ENCODE data around the gene NAA30.
A peak's percentile ranks its signal among the peaks of the same experiment; 100 is the strongest.
"Not testable (repeated sequence)": the region's sequence is repeated elsewhere in the genome, so short reads cannot be mapped to it uniquely, and the experiment has no call there.

Gene NAA30

DNA sequence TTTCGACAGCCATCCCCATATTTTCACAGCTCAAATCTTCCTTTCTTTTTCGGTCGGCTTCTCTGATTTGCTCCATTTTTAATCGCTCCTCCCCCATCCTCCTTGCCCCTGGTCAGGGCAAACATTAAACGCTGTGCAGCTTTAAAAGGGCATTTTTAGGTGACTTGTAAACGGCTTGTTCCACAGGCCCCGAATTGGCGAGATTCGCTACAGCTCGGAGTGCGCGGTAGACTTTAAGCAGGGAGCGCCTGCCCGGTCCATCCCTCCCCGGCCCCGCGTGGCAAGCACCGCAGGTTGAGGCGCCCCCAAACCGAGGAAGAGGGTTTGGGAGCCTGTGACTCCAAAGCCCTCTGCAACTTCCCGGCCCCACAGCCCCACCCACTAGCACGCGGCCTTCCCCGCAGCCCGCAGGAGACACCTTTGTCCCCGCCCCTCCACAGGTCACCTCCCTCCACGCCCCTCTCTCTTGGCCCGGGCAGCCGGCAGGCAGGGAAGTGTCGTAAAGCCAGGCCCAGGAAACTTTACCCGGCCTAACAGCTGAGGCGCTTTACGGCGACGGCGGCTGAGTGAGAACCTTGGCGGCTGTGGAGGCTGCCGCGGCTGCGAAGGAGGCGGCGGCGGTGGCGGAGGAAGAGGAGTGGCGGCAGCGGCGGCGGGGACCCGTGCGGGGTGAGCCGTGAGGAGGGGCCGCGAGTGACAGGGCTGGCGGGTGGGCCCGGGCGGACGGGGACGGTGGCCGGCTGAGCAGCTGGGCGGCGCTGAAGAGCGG, at the start of gene NAA30:
NAA30 (plus strand) TSS at position 550 of the 769 bp plus-strand sequence. CDS start 372 bp downstream, outside the sequence.
- peak; percentile 92 for DNase-seq

DNA sequence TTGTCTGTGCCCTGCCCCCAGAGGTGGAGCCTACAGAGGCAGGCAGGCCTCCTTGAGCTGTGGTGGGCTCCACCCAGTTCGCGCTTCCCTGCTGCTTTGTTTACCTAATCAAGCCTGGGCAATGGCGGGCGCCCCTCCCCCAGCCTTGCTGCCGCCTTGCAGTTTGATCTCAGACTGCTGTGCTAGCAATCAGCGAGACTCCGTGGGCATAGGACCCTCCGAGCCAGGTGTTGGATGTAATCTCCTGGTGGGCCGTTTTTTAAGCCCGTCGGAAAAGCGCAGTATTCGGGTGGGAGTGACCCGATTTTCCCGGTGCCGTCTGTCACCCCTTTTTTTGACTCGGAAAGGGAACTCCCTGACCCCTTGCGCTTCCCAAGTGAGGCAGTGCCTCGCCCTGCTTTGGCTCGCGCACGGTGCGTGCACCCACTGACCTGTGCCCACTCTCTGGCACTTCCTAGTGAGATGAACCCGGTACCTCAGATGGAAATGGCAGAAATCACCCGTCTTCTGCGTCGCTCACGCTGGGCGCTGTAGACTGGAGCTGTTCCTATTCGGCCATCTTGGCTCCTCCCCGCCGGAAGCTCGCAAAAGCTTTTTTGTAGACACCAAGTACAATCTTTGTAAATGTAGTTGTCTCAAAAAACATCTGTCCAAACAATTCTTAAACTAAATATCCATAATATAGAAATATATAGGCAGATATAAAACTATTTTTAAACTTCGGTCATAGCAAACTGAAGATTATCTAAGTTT, 46.7 kb upstream of the NAA30 start:
- DNase-seq = not testable (repeated sequence)

DNA sequence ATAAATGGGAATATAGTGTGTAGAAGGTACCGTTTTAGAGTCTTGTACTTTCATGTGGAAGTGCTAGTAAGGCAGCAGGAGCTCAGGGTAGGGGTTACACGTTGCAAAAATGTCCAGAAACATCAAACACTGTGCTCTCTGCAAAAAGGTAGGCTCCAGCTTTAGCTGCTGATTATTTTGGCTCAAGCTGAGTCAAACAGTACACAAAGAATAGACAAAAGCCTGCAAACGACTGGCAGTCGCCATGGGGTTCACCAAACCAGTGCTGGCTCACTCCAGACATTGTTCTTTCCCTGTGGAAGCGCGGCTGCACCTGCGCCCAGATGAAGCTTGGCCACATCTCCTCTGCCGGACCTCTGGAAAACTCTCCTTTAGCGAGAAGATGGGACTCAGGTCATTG, 45.3 kb upstream of the NAA30 start:
- DNase-seq = no peak

- DNase-seq = no peak
These were observed 43.6 kb upstream of the NAA30 start for GRCh38 chr14:57346741-57347140.

DNA sequence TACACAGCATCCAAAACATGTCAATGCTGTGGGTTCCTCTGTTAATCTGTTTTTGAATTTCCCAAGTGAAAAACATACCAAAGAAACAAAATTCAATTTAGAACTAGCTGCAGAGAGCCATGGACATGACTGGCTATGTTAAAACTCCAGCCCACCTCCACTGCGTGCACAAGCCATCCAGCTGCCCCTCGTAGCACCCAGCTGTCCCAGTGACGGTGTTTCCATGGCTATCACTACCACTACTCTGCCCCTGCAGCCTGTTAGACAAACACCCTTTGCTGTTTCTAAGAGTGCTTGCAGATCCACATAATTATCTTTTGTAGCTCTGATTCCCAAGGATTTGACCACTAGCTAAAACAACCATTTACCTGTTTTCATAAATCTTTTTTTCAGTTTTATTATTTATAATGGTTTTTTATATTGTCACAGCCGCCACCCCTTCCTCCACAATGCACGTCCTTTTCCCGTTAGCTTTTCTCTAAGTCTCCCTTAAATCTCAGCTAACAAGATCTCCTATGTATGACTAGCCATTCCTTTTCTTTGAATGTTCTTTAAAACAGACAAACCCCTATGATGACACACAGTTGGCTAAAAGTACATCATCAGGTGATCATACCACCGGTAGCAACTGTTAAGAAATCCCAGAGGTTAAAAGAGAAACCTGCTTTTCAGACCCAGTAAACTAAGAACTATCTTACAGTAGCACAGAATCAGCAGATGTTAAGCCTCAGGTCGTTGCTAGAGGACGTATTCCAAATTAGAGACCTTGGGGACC, 37.8 kb upstream of the NAA30 start:
- DNase-seq = no peak

DNA sequence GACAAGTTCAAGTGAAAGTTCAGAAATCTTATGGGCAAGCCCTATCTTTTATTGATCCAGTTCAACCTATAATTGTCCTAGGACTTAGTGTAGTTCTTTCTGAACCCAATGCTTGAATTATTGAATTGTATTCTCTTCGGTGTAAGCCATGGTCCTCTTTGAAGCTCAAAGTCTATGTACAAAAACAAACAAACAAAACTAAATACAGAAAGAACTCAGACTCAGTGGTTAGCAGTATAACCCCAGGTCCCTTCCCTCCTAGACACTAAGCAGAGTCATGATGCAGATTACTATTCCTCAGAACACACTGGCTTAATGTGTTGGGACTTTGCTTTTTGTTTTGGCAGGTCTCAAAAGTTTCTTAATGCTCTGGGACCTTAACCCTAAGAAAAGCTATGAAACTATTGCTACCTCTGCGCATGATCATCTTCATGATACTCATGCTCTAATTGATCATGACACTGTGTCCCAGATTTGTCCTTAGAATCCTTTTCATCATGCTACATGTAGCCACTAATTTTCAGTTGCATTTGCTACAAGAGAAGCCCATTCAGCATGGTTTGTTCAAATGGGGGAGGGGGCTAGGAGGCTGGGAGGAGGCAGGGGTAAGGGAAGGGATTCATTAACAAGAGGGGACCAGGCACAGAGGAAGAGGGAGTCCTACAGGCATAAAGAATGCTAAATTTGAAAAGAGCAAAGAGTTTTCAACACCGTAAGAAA, 35.1 kb upstream of the NAA30 start:
- DNase-seq = no peak

- no peak for DNase-seq
These were observed 28.0 kb upstream of the NAA30 start for GRCh38 chr14:57362361-57362760.

DNA sequence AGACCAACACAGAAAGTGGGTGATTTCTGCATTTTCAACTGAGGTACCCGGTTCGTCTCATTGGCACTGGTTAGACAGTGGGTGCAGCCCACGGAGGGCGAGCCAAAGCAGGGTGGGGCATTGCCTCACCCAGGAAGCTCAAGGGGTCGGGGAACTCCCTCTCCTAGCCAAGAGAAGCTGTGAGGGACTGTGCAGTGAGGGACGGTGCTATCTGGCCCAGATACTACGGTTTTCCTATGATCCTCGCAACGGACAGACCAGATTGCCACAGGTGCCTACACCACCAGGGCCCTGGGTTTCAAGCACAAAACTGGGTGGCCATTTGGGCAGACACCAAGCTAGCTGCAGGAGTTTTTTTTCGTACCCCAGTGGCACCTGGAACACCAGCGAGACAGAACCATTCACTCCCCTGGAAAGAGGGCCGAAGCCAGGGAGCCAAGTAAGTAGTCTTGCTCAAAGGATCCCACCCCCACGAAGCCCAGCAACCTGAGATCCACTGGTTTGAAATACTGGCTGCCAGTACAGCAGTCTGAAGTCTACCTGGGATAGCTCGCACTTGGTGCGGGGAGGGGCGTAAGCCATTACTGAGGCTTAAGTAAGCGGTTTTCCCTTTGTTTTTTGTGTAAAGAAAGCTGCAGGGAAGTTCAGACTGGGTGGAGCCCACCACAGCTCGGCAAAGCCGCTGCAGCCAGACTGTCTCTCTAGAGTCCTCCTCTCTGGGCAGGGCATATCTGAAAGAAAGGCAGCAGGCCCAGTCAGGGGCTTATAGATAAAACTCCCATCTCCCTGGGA, 25.5 kb upstream of the NAA30 start:
- no peak for DNase-seq

DNA sequence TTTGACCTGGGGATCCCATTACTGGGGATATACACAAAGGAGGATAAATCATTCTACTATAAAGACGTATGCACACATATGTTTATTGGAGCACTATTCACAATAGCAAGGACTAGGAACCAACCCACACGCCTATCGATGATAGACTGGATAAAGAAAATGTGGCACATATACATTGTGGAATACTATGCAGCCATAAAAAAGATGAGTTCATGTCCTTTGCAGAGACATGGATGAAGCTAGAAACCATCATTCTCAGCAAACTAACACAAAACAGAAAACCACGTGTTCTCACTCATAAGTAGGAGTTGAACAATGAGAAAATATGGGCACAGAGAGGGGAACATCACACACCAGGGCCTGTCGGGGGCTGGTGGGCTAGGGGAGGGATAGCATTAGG, 20.2 kb upstream of the NAA30 start:
- not testable (repeated sequence) for DNase-seq

- no peak for DNase-seq
These were observed 19.4 kb upstream of the NAA30 start for GRCh38 chr14:57371013-57371412.

GRCh38 chr14:57375156-57375555, 15.2 kb upstream of the NAA30 start:
- DNase-seq = no peak

DNA sequence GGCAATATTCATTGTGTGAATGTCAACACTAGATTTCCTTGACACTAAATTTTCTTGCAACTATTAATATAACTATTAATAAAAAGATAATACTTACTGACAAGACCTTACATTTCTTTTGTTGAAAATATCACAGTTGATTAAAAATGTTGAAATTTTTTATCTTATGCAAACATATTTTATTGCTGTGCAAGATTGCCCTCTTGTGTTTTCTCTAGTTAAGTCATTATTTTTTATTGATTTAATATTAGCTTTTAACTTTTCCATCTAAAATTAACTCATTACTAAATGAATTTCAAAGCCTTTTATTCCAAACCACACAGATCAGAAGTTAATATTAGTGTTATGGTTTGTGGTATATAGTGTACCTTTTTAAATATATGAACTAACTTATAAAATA, 11.7 kb upstream of the NAA30 start:
- no peak for DNase-seq

- no peak for DNase-seq
These were observed 9.5 kb upstream of the NAA30 start for GRCh38 chr14:57380935-57381334.

- DNase-seq = no peak
These were observed 8.1 kb upstream of the NAA30 start for GRCh38 chr14:57382283-57382682.

DNA sequence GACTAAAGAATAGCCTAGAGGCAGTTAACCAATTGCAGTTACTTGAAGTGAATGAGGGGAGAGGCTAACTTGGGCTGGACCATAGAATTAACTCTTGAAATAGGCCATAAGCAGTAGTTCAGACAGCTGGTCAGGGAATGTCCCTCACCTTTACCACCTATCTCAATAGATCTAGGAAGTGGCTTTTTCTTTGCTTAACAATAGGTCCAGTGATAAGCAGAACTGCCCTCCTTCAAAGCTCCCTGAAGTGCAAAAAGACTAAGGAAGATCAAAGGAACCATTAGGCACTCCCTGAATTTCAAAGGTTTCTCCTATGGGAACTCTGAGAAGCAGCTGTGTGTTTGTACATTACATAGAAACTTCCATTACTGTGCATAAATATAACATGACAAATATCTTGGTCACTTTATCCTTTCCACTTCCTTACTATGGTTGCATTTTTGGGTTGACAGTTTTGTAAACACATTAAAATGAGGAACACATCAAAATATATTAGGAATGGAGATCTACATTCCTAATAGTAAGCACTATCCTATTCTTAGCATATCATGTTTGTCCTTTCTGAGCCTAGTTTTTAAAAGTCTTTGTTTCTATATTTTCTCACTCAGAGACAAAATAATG, 7.2 kb upstream of the NAA30 start:
- DNase-seq = no peak

- DNase-seq = no peak
These were observed 2.3 kb upstream of the NAA30 start for GRCh38 chr14:57388067-57388466.

- DNase-seq = no peak
These were observed 745 bp upstream of the NAA30 start for GRCh38 chr14:57389646-57390036.

- no peak for DNase-seq
These were observed 575 bp downstream of the NAA30 start for GRCh38 chr14:57390806-57391516.

GRCh38 chr14:57391517-57392195, 1.3 kb downstream of the NAA30 start:
- no peak for DNase-seq

DNA sequence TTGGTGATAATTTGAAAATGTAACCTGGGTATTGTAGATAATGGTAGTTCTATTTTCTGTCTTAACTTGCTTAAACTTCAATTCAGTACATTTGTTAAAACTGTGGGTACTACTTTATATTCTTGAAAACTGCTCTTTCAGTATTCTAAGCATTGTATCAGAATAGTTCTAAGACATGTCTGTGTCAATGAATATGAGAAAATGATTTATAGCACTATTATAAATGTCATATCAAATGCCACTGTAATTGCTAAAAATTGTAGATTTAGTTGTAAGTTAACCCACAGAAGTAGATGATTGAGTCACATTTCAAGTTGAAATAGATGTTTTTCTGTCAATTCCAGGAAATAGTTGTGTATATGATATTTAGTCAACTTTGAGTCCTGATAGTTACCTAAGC, 2.4 kb downstream of the NAA30 start:
- DNase-seq = no peak
